Spleen (tissue), 11 donors: ENCODE data around the gene SNX27. TPM values are rescaled to one million over a fixed set of nuclear protein-coding genes. Genes with fewer than 3 reads are reported as not detected.
A peak's percentile ranks its signal among the peaks of the same experiment; 100 is the strongest.

ENCODE experiments used
- DNase-seq: peaks from one replicate; pipeline ENCODE4 v3.0.0-alpha.2; 2020
- H3K27ac ChIP-seq, 8 donors: fragments of 200-600 bp; sonication (generic) in 7 of 8; 1 replicate in 4 of 8; 2 replicates in 4 of 8; pipeline versions ENCODE4 v1.5.0 to v1.8.0; 2016 to 2021; ENCODE audit warnings: inconsistent platforms in 4 of 8, mild to moderate bottlenecking in 4 of 8, moderate library complexity in 1 of 8
- H3K27me3 ChIP-seq, 7 donors: fragments of 200-600 bp; sonication (generic) in 6 of 7; replicated peaks in 1 of 7; 1 replicate in 4 of 7; 2 replicates in 3 of 7; pipeline versions ENCODE4 v1.5.0 to v1.8.0; 2016 to 2021; ENCODE audit warnings: inconsistent platforms in 3 of 7, mild to moderate bottlenecking in 1 of 7
- H3K36me3 ChIP-seq, 6 donors: fragments of 200-600 bp; sonication (generic) in 5 of 6; 1 replicate in 4 of 6; 2 replicates in 2 of 6; pipeline versions ENCODE4 v1.5.0 to v1.8.0; 2016 to 2021; ENCODE audit warnings: inconsistent platforms in 2 of 6
- H3K4me1 ChIP-seq, 6 donors: fragments of 200-600 bp; sonication (generic) in 5 of 6; 1 replicate in 3 of 6; 2 replicates in 3 of 6; pipeline versions ENCODE4 v1.5.0 to v1.8.0; 2016 to 2021; ENCODE audit warnings: inconsistent platforms in 3 of 6
- H3K4me3 ChIP-seq, 8 donors: fragments of 200-600 bp; sonication (generic) in 7 of 8; 1 replicate in 4 of 8; 2 replicates in 4 of 8; pipeline versions ENCODE4 v1.5.0 to v1.8.0; 2016 to 2021; ENCODE audit warnings: inconsistent platforms in 4 of 8, mild to moderate bottlenecking in 4 of 8, moderate library complexity in 2 of 8
- H3K9me3 ChIP-seq, 8 donors: fragments of 200-600 bp; sonication (generic) in 7 of 8; 1 replicate in 4 of 8; 2 replicates in 4 of 8; pipeline versions ENCODE4 v1.5.0 to v1.8.0; 2016 to 2021; ENCODE audit warnings: inconsistent platforms in 4 of 8
- CTCF ChIP-seq, 11 experiments: fragments of 200-600 bp in 7 of 11; fragments of 450-650 bp in 4 of 11; sonication (generic) in 4 of 11; IDR thresholded peaks in 8 of 11; conservative IDR thresholded peaks in 3 of 11; 1 replicate in 7 of 11; 2 replicates in 4 of 11; pipeline versions ENCODE4 v1.4.0 to v1.8.0; 2016 to 2021; ENCODE audit warnings: antibody characterized with exemption in 11 of 11, inconsistent platforms in 4 of 11, mild to moderate bottlenecking in 1 of 11
- POLR2A ChIP-seq, 3 donors: fragments of 450-650 bp; IDR thresholded peaks; one replicate each; pipeline ENCODE4 v1.5.1; 2017; ENCODE audit warnings: antibody characterized with exemption in 3 of 3, mild to moderate bottlenecking in 1 of 3
- POLR2AphosphoS5 ChIP-seq, 3 donors: sonication (generic); formaldehyde crosslinking; IDR thresholded peaks; one replicate each; pipeline ENCODE4 v1.5.1; 2017; ENCODE audit warnings: antibody characterized with exemption in 3 of 3
- WGBS, 5 donors: extraction: QIAGEN DNeasy Blood & Tissue Kit in 3 of 5; methylation state at CpG; one replicate each; pipeline versions ENCODE4 v1.1.5 to v1.1.7; 2013 to 2018; 5-methylcytosine and 5-hydroxymethylcytosine counted together
- intact Hi-C: fragments of 100-400 bp; cut with DNase I; formaldehyde crosslinking; loops from one replicate; pipeline ENCODE4 v1.15.0; 2023; ENCODE audit warnings: low total_unique reads
- polyA plus RNA-seq, 3 donors: library from polyadenylated mRNA; stranded (reverse); fragments of 200-250 nt; gene quantifications; one replicate each; pipeline ENCODE4 v1.2.1, GENCODE V29; 2013
- total RNA-seq, 7 donors: library from RNA; depleted of rRNA in 3 of 7; stranded (reverse); fragments of >200 nt in 3 of 7; fragmentation: NEBNext Ultra II Directional in 4 of 7; extraction: Animal tissue kit (Norgen Biotek cat#: 25700) in 4 of 7; gene quantifications; one replicate each; pipeline versions ENCODE4 v1.1.0 to v1.2.1, GENCODE V29; 2016 to 2021
- donor health status: healthy with polysubstance abuse.
- donor health status: DM: no; HTN: no; CAD: no; lungs with moderate emphysema.
- donor health status: DM: no; HTN: no; CAD: no.
- donor health status: Bipolar disorder and iron deficiency.
- donor health status: healthy.
- donor health status: DM: no; HTN: no; CAD: no.
- donor health status: DM: yes; HTN: yes; CAD: no.

SNX27 gene
- total and polyA plus RNA-seq, 10 donors = 3.1 to 69.6 (median 48.3) TPM

DNA sequence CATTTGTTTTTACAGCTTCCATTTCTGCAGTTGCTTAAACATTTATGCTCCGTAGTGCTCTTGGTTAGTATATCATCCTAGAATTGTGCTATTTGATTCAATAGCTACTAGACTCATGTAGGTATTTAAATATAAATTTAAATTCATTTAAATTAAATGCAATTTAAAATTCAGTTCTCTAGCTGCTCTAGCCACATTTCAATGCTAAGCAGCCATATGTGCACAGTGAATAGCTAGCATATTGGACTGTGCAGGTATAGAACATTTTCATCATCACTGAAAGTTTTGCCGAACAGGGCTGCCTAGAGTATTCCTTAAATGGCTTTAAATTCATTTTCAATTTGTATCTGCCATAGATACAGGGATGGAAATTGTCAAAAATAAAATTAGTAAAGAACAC, 72.3 kb downstream of the SNX27 start:
- no peak overlapping the region for H3K27ac ChIP-seq
- 74 to 98% (median 96%) methylated on average over 2 of the region's 2 CpGs for WGBS, 5 donors
- peaks cover 0 to 88% (median 22%) of the 10 kb centered on the region in 6 donors for H3K36me3 ChIP-seq
- intact Hi-C loops = no loop called here
- no peak for DNase-seq
- peaks cover 0 to 20% (median 0%) of the 10 kb centered on the region in 6 donors for H3K4me1 ChIP-seq
- H3K4me3 ChIP-seq = no peak overlapping the region
- no peak for TF ChIP-seq CTCF (IDR thresholded peaks at IDR 0.05 in 8 of 11, conservative IDR thresholded peaks at IDR 0.05 in 3 of 11)
- no peak for TF ChIP-seq POLR2A (IDR thresholded peaks at IDR 0.05)
- TF ChIP-seq POLR2AphosphoS5 (IDR thresholded peaks at IDR 0.05) = no peak
- H3K27me3 ChIP-seq = no peaks in the 10 kb centered on the region
- no peaks in the 10 kb centered on the region for H3K9me3 ChIP-seq

DNA sequence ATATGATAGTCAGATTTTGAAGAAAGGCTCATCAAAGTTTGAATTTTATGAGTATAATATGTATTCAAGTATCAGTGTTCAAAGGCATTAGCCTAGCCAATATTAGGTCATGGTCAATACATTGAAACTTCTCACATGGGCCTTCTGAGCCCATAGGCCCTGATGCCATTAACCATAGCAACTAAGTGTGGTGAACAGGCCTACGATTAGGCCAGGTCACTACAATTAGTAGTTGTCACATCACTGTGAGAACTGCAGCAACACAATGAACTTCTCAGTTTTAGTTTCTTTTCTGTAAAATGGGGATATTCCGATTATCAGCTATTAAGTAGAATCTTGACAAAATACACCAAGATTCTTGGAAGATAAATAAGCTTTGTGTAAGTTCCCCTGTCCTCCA, 74.7 kb downstream of the SNX27 start:
- 81 to 92% (median 85%) methylated on average over 2 of the region's 2 CpGs for WGBS, 5 donors
- H3K27me3 ChIP-seq = no peaks in the 10 kb centered on the region
- intact Hi-C loops = no loop called here
- H3K4me3 ChIP-seq = no peak overlapping the region
- peaks cover 0 to 11% (median 0%) of the 10 kb centered on the region in 6 donors for H3K4me1 ChIP-seq
- H3K36me3 ChIP-seq = peaks cover 0 to 89% (median 22%) of the 10 kb centered on the region in 6 donors
- DNase-seq = no peak
- TF ChIP-seq POLR2AphosphoS5 (IDR thresholded peaks at IDR 0.05) = no peak
- no peak for TF ChIP-seq POLR2A (IDR thresholded peaks at IDR 0.05)
- no peak for TF ChIP-seq CTCF (IDR thresholded peaks at IDR 0.05 in 8 of 11, conservative IDR thresholded peaks at IDR 0.05 in 3 of 11)
- H3K9me3 ChIP-seq = no peaks in the 10 kb centered on the region
- H3K27ac ChIP-seq = no peak overlapping the region

GRCh38 chr1:151689494-151689893, 77.6 kb downstream of the SNX27 start:
- WGBS, 5 donors = 86 to 90% (median 88%) methylated on average over 4 of the region's 4 CpGs
- Histone ChIP-seq H3K27ac (no peak overlapping the region), H3K4me1 (peaks cover 0 to 19% (median 3%) of the 10 kb centered on the region in 6 donors), H3K27me3 (no peaks in the 10 kb centered on the region), H3K36me3 (peaks cover 0 to 91% (median 36%) of the 10 kb centered on the region in 6 donors), H3K9me3 (no peaks in the 10 kb centered on the region), H3K4me3 (no peak overlapping the region)
- no peak for TF ChIP-seq POLR2A (IDR thresholded peaks at IDR 0.05)
- TF ChIP-seq CTCF (IDR thresholded peaks at IDR 0.05 in 8 of 11, conservative IDR thresholded peaks at IDR 0.05 in 3 of 11) = no peak
- TF ChIP-seq POLR2AphosphoS5 (IDR thresholded peaks at IDR 0.05) = no peak
- intact Hi-C loops = no loop called here
- no peak for DNase-seq

GRCh38 chr1:151692226-151692625, 80.4 kb downstream of the SNX27 start:
- peaks cover 0 to 19% (median 3%) of the 10 kb centered on the region in 6 donors for H3K4me1 ChIP-seq
- H3K4me3 ChIP-seq = no peak overlapping the region
- peaks cover 0 to 91% (median 40%) of the 10 kb centered on the region in 6 donors for H3K36me3 ChIP-seq
- H3K9me3 ChIP-seq = no peaks in the 10 kb centered on the region
- TF ChIP-seq CTCF (IDR thresholded peaks at IDR 0.05 in 8 of 11, conservative IDR thresholded peaks at IDR 0.05 in 3 of 11) (no peak), POLR2A (IDR thresholded peaks at IDR 0.05) (no peak), POLR2AphosphoS5 (IDR thresholded peaks at IDR 0.05) (no peak)
- no peak for DNase-seq
- H3K27ac ChIP-seq = peak overlapping the region in 1 of 8 donors; percentile 49
- intact Hi-C loops = no loop called here
- no peaks in the 10 kb centered on the region for H3K27me3 ChIP-seq
- 78 to 96% (median 79%) methylated on average over 3 of the region's 3 CpGs for WGBS, 5 donors
